Nephron (organoid): Measurements from ENCODE around the gene RERE.
A peak's percentile ranks its signal among the peaks of the same experiment; 100 is the strongest.

Source experiments
- H3K27ac Mint-ChIP-seq, 3 experiments: 2 replicates each; pipeline ENCODE4 v1.8.0; 2020; ENCODE audit warnings: mixed read lengths in 3 of 3, mild to moderate bottlenecking in 2 of 3, moderate library complexity in 1 of 3
- H3K27me3 Mint-ChIP-seq: 2 replicates; pipeline ENCODE4 v1.8.0; 2021; ENCODE audit warnings: low read depth, mild to moderate bottlenecking, moderate library complexity, mixed read lengths
- H3K36me3 Mint-ChIP-seq: 2 replicates; pipeline ENCODE4 v1.8.0; 2020; ENCODE audit warnings: low read depth, mixed read lengths
- H3K4me1 Mint-ChIP-seq: 2 replicates; pipeline ENCODE4 v1.8.0; 2020; ENCODE audit warnings: mixed read lengths
- H3K4me3 Mint-ChIP-seq, 3 experiments: 2 replicates each; pipeline ENCODE4 v1.8.0; 2020; ENCODE audit warnings: mild to moderate bottlenecking in 3 of 3, mixed read lengths in 3 of 3, moderate library complexity in 2 of 3
- H3K9me3 Mint-ChIP-seq: 2 replicates; pipeline ENCODE4 v1.8.0; 2020; ENCODE audit warnings: mixed read lengths
- TF ChIP-seq, protein P1 (sequence below), 3 experiments: fragments of 200-600 bp; sonication (generic); IDR thresholded peaks; one replicate each; pipeline ENCODE4 v1.5.0; 2021; ENCODE audit warnings: antibody characterized with exemption in 3 of 3; ENCODE audit not compliant: unreplicated experiment in 3 of 3

The RERE gene

DNA sequence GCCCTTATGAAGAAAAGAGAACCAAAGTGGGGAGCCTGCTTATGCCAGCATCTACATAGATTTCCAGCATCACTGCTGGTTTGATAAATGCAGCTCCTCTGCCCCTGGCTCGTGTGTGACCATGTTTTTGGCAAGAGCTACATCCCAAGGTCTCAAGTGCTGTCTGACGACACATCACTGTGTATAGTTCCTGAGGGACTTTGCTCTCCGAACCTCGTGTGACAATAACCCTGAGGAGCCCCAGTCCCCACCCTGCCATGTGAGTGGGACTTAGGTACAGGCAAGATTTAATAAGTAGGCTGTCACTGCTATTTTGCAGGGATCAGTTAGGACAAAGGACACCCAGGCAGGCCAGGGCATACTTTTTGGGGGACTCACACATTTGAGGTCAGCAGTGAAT is 28.8 kb upstream of the RERE start:
- H3K36me3 Mint-ChIP-seq: no peaks in the 10 kb centered on the region
- peaks cover 11% of the 10 kb centered on the region for H3K27me3 Mint-ChIP-seq
- H3K4me3 Mint-ChIP-seq: no peak overlapping the region
- H3K9me3 Mint-ChIP-seq: no peaks in the 10 kb centered on the region
- TF ChIP-seq, protein P1, sequence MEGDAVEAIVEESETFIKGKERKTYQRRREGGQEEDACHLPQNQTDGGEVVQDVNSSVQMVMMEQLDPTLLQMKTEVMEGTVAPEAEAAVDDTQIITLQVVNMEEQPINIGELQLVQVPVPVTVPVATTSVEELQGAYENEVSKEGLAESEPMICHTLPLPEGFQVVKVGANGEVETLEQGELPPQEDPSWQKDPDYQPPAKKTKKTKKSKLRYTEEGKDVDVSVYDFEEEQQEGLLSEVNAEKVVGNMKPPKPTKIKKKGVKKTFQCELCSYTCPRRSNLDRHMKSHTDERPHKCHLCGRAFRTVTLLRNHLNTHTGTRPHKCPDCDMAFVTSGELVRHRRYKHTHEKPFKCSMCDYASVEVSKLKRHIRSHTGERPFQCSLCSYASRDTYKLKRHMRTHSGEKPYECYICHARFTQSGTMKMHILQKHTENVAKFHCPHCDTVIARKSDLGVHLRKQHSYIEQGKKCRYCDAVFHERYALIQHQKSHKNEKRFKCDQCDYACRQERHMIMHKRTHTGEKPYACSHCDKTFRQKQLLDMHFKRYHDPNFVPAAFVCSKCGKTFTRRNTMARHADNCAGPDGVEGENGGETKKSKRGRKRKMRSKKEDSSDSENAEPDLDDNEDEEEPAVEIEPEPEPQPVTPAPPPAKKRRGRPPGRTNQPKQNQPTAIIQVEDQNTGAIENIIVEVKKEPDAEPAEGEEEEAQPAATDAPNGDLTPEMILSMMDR (IDR thresholded peaks at IDR 0.05; ENCODE audit: unreplicated experiment in 3 of 3): no peak
- H3K27ac Mint-ChIP-seq: peak overlapping the region in 2 of 3 experiments; percentile 26 to 27
- peaks cover 50% of the 10 kb centered on the region for H3K4me1 Mint-ChIP-seq

DNA sequence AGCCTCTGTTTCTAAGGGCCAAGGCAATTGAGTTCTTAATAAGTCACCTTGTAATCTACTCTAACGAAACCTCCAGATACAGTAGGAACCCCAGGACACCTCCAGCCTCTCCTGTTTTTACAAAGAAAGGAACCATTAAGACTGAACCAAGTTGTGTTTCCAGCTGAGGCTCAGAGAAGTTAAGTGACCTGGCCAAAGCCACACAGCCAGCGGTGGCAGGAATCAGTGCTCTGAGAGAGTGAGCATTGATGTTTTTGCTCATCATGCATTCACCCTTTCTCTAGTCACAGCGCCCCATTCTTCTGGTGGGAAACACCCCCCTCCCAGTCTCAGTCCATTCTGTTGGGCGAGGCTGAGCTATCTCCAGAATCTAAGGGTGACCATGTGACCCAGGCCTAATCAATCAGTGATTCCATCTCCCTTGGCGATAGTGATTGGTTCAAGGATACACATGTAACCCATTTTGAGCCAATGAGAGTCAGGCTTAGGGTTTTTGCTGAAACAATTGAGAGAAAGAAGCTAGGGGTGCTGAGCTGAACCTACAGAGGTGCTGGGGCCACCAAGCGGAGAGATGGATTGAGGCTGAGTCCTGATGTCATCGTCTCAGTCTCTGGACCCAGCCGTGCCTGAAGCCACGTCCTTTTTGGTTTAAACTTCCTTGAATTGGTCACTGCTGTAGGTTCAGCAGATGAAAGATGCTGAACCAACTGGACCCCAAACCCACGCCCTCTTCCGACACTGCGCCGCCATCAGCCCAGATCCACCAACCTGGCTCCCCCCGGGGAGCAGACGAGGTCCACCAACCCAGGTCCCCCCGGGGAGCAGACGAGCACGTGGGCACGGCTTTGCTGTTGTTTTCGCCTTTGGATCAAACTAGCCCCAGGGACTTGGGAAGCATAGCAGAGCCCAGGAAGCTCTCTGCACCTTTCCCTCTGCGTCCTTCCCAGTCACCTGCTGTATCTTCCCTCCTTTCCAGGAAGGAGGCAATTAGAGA is 28.0 kb upstream of the RERE start:
- Mint-ChIP-seq H3K4me3 (no peak overlapping the region), H3K4me1 (peaks cover 50% of the 10 kb centered on the region), H3K27ac (peak overlapping the region; percentile 52 to 68 (median 57)), H3K9me3 (peaks cover under 1% of the 10 kb centered on the region), H3K27me3 (peaks cover 11% of the 10 kb centered on the region), H3K36me3 (no peaks in the 10 kb centered on the region)
- TF ChIP-seq, protein P1 (IDR thresholded peaks at IDR 0.05; ENCODE audit: unreplicated experiment in 3 of 3): no peak

- peak overlapping the region in 2 of 3 experiments; percentile 2 to 5 for H3K4me3 Mint-ChIP-seq
- H3K27me3 Mint-ChIP-seq: peaks cover 11% of the 10 kb centered on the region
- H3K36me3 Mint-ChIP-seq: no peaks in the 10 kb centered on the region
- peak overlapping the region; percentile 52 to 68 (median 57) for H3K27ac Mint-ChIP-seq
- peaks cover 5% of the 10 kb centered on the region for H3K9me3 Mint-ChIP-seq
- H3K4me1 Mint-ChIP-seq: peaks cover 50% of the 10 kb centered on the region
- TF ChIP-seq, protein P1 (IDR thresholded peaks at IDR 0.05; ENCODE audit: unreplicated experiment in 3 of 3): no peak
These were observed 27.1 kb upstream of the RERE start for GRCh38 chr1:8844501-8845006.

- no peak overlapping the region for H3K27ac Mint-ChIP-seq
- H3K36me3 Mint-ChIP-seq: no peaks in the 10 kb centered on the region
- TF ChIP-seq, protein P1 (IDR thresholded peaks at IDR 0.05; ENCODE audit: unreplicated experiment in 3 of 3): no peak
- no peak overlapping the region for H3K4me3 Mint-ChIP-seq
- H3K27me3 Mint-ChIP-seq: peaks cover 11% of the 10 kb centered on the region
- peaks cover 5% of the 10 kb centered on the region for H3K9me3 Mint-ChIP-seq
- H3K4me1 Mint-ChIP-seq: peaks cover 44% of the 10 kb centered on the region
These were observed 24.0 kb upstream of the RERE start for GRCh38 chr1:8841395-8841794.

DNA sequence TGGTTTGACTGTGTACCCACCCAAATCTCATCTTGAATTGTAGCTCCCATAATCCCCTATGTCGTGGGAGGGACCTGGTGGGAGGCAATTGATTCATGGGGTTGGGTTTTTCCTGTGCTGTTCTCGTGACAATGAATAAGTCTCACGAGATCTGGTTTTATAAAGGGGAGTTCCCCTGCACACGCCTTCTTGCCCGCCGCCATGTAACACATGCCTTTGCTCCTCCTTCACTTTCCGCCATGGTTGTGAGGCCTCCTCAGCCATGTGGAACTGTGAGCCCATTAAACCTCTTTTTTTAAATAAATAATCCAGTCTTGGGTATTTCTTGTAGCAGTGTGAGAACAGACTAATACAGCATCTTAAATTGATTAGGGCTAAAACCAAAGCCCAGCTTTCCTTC is 22.6 kb upstream of the RERE start:
- peaks cover 11% of the 10 kb centered on the region for H3K27me3 Mint-ChIP-seq
- peak overlapping the region in 1 of 3 experiments; percentile 43 for H3K27ac Mint-ChIP-seq
- peaks cover 40% of the 10 kb centered on the region for H3K4me1 Mint-ChIP-seq
- peaks cover 5% of the 10 kb centered on the region for H3K9me3 Mint-ChIP-seq
- TF ChIP-seq, protein P1 (IDR thresholded peaks at IDR 0.05; ENCODE audit: unreplicated experiment in 3 of 3): no peak
- H3K4me3 Mint-ChIP-seq: no peak overlapping the region
- H3K36me3 Mint-ChIP-seq: no peaks in the 10 kb centered on the region
